Calu3 (cell line): ENCODE measurements around the gene BCOR. TPM values are rescaled to one million over a fixed set of nuclear protein-coding genes. Genes with fewer than 3 reads are reported as not detected.
A peak's percentile ranks its signal among the peaks of the same experiment; 100 is the strongest.

Experiments used
- BruUV-seq: library from RNA; stranded (reverse); fragments of 400-500 nt; replicated peaks from 2 replicates; lab custom pipeline; 2021; lab: Mats Ljungman, UMichigan
- CTCF ChIA-PET: fragments of 300-600 bp; sonication (Branson Sonifier 250); formaldehyde crosslinking; loops from one replicate; lab custom pipeline; 2022; ENCODE audit warnings: antibody characterized with exemption; lab: Charles Lee
- DNase-seq: peaks from one replicate; pipeline ENCODE4 v3.0.0; 2022
- H3K27ac Mint-ChIP-seq: one replicate; pipeline ENCODE4 v1.8.0; 2022; ENCODE audit warnings: mixed read lengths; ENCODE audit not compliant: unreplicated experiment
- H3K27me3 Mint-ChIP-seq: one replicate; pipeline ENCODE4 v1.8.0; 2022; ENCODE audit warnings: mixed read lengths; ENCODE audit not compliant: unreplicated experiment
- H3K36me3 Mint-ChIP-seq: one replicate; pipeline ENCODE4 v1.8.0; 2022; ENCODE audit warnings: mild to moderate bottlenecking, moderate library complexity, mixed read lengths; ENCODE audit not compliant: insufficient read depth, unreplicated experiment
- H3K4me1 Mint-ChIP-seq: one replicate; pipeline ENCODE4 v1.8.0; 2022; ENCODE audit warnings: mild to moderate bottlenecking, low read depth, mixed read lengths; ENCODE audit not compliant: unreplicated experiment
- H3K4me3 Mint-ChIP-seq: one replicate; pipeline ENCODE4 v1.8.0; 2022; ENCODE audit warnings: mild to moderate bottlenecking, low read depth, moderate library complexity, mixed read lengths; ENCODE audit not compliant: unreplicated experiment
- H3K9me3 Mint-ChIP-seq: one replicate; pipeline ENCODE4 v1.8.0; 2022; ENCODE audit warnings: low read depth, mixed read lengths; ENCODE audit not compliant: unreplicated experiment
- intact Hi-C: fragments of 100-400 bp; cut with micrococcal nuclease; formaldehyde crosslinking; loops from one replicate; pipeline ENCODE4 v1.10.0; 2022; ENCODE audit not compliant: unreplicated experiment
- total RNA-seq: library from RNA; stranded (reverse); gene quantifications from 2 replicates; pipeline ENCODE4 v1.2.3, GENCODE V29; 2022
- TF ChIP-seq, protein P1 (sequence below): fragments of 200-600 bp; IDR thresholded peaks from one replicate; pipeline ENCODE4 v1.8.0; 2022; ENCODE audit warnings: antibody characterized with exemption; ENCODE audit not compliant: unreplicated experiment

BCOR gene
- total RNA-seq, 1 experiment from 2014 or later: 21.1 TPM

DNA sequence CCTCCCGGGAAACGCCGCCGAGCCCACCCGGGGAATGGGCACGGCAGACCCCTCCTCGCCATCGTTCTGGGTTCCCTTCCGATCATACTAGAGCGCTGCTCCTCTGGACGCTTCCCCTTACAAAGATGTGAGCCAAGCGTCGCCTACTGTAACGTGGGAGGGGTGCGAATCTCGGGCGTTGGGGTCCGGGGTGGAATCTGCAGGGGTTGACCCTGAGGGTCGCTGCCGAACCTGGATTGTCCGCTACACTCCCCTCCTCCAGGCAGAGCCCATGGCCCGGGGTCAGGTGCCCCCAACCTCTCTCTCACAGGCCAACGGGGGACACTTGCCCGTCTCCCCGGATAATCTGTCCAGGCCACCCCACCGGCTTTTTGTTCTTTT is 13.8 kb downstream of the BCOR start:
- intact Hi-C loops: loop anchor here (10.0 kb wide), 1 partner anchor 69 kb away; no protein-coding TSS in a partner anchor
- H3K4me3 Mint-ChIP-seq: peak overlapping the region; percentile 58
- H3K36me3 Mint-ChIP-seq: no peaks in the 10 kb centered on the region
- no peaks in the 10 kb centered on the region for H3K4me1 Mint-ChIP-seq
- H3K27me3 Mint-ChIP-seq: no peaks in the 10 kb centered on the region
- CTCF ChIA-PET: no interaction called here
- DNase-seq: no peak
- no peak overlapping the region for H3K27ac Mint-ChIP-seq
- TF ChIP-seq, protein P1, sequence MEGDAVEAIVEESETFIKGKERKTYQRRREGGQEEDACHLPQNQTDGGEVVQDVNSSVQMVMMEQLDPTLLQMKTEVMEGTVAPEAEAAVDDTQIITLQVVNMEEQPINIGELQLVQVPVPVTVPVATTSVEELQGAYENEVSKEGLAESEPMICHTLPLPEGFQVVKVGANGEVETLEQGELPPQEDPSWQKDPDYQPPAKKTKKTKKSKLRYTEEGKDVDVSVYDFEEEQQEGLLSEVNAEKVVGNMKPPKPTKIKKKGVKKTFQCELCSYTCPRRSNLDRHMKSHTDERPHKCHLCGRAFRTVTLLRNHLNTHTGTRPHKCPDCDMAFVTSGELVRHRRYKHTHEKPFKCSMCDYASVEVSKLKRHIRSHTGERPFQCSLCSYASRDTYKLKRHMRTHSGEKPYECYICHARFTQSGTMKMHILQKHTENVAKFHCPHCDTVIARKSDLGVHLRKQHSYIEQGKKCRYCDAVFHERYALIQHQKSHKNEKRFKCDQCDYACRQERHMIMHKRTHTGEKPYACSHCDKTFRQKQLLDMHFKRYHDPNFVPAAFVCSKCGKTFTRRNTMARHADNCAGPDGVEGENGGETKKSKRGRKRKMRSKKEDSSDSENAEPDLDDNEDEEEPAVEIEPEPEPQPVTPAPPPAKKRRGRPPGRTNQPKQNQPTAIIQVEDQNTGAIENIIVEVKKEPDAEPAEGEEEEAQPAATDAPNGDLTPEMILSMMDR: no peak
- no peaks in the 10 kb centered on the region for H3K9me3 Mint-ChIP-seq
- BruUV-seq: no TSS peak

DNA sequence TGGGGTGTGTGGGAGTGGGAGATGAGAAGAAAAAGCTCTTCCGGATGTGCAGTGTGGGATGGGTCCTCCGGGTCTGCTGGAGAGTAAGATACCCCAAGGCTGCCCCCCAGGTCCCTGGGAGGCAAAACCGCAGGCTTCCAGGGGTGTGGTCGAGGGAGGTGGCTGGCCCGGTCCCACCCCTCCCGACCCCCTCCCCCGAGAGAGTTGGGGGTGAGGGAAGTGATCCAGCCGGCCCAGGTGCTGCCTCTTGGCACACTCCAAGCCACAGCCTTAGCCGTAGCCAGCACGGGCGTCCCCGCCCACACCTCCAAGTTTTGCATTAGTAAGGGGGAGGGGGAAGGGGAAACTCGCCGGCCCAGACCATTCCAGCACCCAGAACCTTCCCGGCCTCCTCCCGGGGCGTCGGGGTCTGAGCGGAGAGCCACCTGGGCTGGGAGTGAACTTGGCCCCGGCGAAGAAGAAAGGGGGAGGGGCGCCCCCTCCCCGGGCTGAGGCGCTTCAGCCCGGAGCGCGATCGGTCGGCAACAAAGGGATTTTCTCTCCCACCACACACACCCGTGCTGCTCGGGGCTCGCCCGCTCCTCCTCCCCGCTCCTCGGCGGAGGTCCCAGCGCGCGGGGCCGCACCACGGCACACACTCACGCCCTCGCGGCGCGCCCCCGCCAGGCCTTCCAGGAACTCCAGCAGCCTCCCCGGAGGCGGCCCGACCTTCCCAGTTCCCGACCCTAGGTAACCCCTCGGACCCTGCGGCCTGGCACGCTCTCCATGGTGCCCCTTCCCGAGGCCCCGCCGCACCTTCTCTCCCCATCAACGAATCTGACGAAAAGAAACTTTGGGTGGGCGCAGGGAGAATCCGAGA is 14.4 kb downstream of the BCOR start:
- DNase-seq: peak; percentile 30
- peak overlapping the region; percentile 58 for H3K4me3 Mint-ChIP-seq
- no peaks in the 10 kb centered on the region for H3K4me1 Mint-ChIP-seq
- CTCF ChIA-PET: interaction anchor here (0.6 kb wide), 1 partner anchor 983 kb away, joined by 4 read pairs; no protein-coding TSS in a partner anchor
- no peak overlapping the region for H3K27ac Mint-ChIP-seq
- H3K9me3 Mint-ChIP-seq: no peaks in the 10 kb centered on the region
- intact Hi-C loops: loop anchor here (10.0 kb wide), 1 partner anchor 69 kb away; no protein-coding TSS in a partner anchor
- no peaks in the 10 kb centered on the region for H3K27me3 Mint-ChIP-seq
- H3K36me3 Mint-ChIP-seq: no peaks in the 10 kb centered on the region
- TF ChIP-seq, protein P1: no peak
- no TSS peak for BruUV-seq

GRCh38 chrX:40082447-40083119 is 15.2 kb downstream of the BCOR start:
- no peaks in the 10 kb centered on the region for H3K9me3 Mint-ChIP-seq
- BruUV-seq: no TSS peak
- H3K4me1 Mint-ChIP-seq: no peaks in the 10 kb centered on the region
- TF ChIP-seq, protein P1: no peak
- no peaks in the 10 kb centered on the region for H3K36me3 Mint-ChIP-seq
- H3K4me3 Mint-ChIP-seq: no peak overlapping the region
- CTCF ChIA-PET: interaction anchor here (0.6 kb wide), 1 partner anchor 982 kb away, joined by 4 read pairs; no protein-coding TSS in a partner anchor
- H3K27ac Mint-ChIP-seq: no peak overlapping the region
- no peak for DNase-seq
- intact Hi-C loops: loop anchor here (10.0 kb wide), 1 partner anchor 68 kb away; no protein-coding TSS in a partner anchor
- no peaks in the 10 kb centered on the region for H3K27me3 Mint-ChIP-seq

DNA sequence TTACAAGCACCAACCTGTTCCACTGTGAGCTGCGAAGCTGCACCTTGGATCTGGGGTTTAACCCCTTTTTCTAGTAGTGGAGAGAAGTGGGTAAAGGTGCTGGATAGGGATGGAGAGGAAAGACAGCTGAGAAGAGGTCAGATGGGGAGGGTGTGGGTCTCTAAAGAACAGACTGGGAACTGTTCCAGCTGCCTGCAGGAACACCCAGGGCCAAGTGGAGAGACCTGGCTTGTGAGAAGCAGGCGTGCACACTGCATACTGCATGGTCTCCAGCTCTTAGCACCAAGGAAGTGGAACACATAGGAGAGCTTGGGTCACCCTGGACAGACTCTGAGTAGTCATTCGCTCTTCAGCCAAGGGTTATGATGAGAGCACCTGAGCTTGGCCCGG is 16.1 kb downstream of the BCOR start:
- Mint-ChIP-seq H3K4me3 (no peak overlapping the region), H3K4me1 (no peaks in the 10 kb centered on the region)
- intact Hi-C loops: loop anchor here (10.0 kb wide), 1 partner anchor 67 kb away; no protein-coding TSS in a partner anchor

More for the DNA sequence above, 16.1 kb downstream of the BCOR start:
- no peak for DNase-seq
- TF ChIP-seq, protein P1: no peak
- H3K9me3 Mint-ChIP-seq: no peaks in the 10 kb centered on the region
- CTCF ChIA-PET: no interaction called here
- BruUV-seq: no TSS peak
- no peaks in the 10 kb centered on the region for H3K36me3 Mint-ChIP-seq
- no peak overlapping the region for H3K27ac Mint-ChIP-seq
- no peaks in the 10 kb centered on the region for H3K27me3 Mint-ChIP-seq
